ENCODE results near the gene ANAPC2. TPM values are rescaled to one million over a fixed set of nuclear protein-coding genes. Genes with fewer than 3 reads are reported as not detected.

Gene ANAPC2
- total RNA-seq, 4 donors from 2014 or later, result 6.7 to 65.6 (median 24.9) TPM

GRCh38 chr9:137228968-137229896 lies 40.9 kb upstream of the ANAPC2 start:
- intact Hi-C loops (cut with DNase I; ENCODE audit: low total_unique reads), result loop anchor here (10.0 kb wide), 1 partner anchor 114 kb away; the partner anchor contains the start of gene DPP7
- Histone ChIP-seq H3K9me3 (no peaks in the 10 kb centered on the region), H3K27me3 (peaks cover 9 to 29% of the 10 kb centered on the region in 2 donors), H3K36me3 (no peaks in the 10 kb centered on the region), H3K4me3 (no peak overlapping the region), H3K4me1 (no peaks in the 10 kb centered on the region), H3K27ac (no peak overlapping the region)
- DNase-seq, result no peak
- TF ChIP-seq POLR2A (IDR thresholded peaks at IDR 0.05), result no peak
- no peak for TF ChIP-seq CTCF (IDR thresholded peaks at IDR 0.05)

- DNase-seq, result no peak
- Histone ChIP-seq H3K27ac (no peak overlapping the region), H3K27me3 (peaks cover 9 to 29% of the 10 kb centered on the region in 2 donors), H3K36me3 (no peaks in the 10 kb centered on the region), H3K4me1 (no peaks in the 10 kb centered on the region), H3K9me3 (no peaks in the 10 kb centered on the region), H3K4me3 (no peak overlapping the region)
- TF ChIP-seq CTCF (IDR thresholded peaks at IDR 0.05), result no peak
- no peak for TF ChIP-seq POLR2A (IDR thresholded peaks at IDR 0.05)
- intact Hi-C loops (cut with DNase I; ENCODE audit: low total_unique reads), result loop anchor here (10.0 kb wide), 1 partner anchor 114 kb away; the partner anchor contains the start of gene DPP7
Measured at GRCh38 chr9:137228506-137228967, 40.2 kb upstream of the ANAPC2 start.

GRCh38 chr9:137227853-137228505 lies 39.6 kb upstream of the ANAPC2 start:
- peaks cover 9 to 27% of the 10 kb centered on the region in 2 donors for H3K27me3 ChIP-seq
- H3K36me3 ChIP-seq, result no peaks in the 10 kb centered on the region
- intact Hi-C loops (cut with DNase I; ENCODE audit: low total_unique reads), result loop anchor here (10.0 kb wide), 1 partner anchor 113 kb away; the partner anchor contains the start of gene DPP7
- DNase-seq, result no peak
- H3K4me1 ChIP-seq, result peaks cover 0 to under 1% of the 10 kb centered on the region in 2 donors
- H3K9me3 ChIP-seq, result no peaks in the 10 kb centered on the region
- TF ChIP-seq POLR2A (IDR thresholded peaks at IDR 0.05) (no peak), CTCF (IDR thresholded peaks at IDR 0.05) (no peak)
- no peak overlapping the region for H3K27ac ChIP-seq
- no peak overlapping the region for H3K4me3 ChIP-seq

GRCh38 chr9:137227054-137227852 lies 38.9 kb upstream of the ANAPC2 start, which contains the start of gene RNF224:
Gene RNF224, plus strand, starts transcription at chr9:137227502. Its CDS starts 834 bp downstream, at chr9:137228336.
- peaks cover 0 to 8% of the 10 kb centered on the region in 2 donors for H3K4me1 ChIP-seq
- peak; percentile 56 to 66 for DNase-seq
- no peaks in the 10 kb centered on the region for H3K36me3 ChIP-seq
- intact Hi-C loops (cut with DNase I; ENCODE audit: low total_unique reads), result loop anchor here (10.0 kb wide), 1 partner anchor 112 kb away; the partner anchor contains the start of gene DPP7
- H3K27me3 ChIP-seq, result peaks cover 9 to 24% of the 10 kb centered on the region in 2 donors
- H3K9me3 ChIP-seq, result no peaks in the 10 kb centered on the region
- no peak within 1 kb of the TSS for H3K4me3 ChIP-seq
- peak in 1 of 2 donors; percentile 14 for TF ChIP-seq POLR2A (IDR thresholded peaks at IDR 0.05)
- peak; percentile 62 to 87 (median 80) for TF ChIP-seq CTCF (IDR thresholded peaks at IDR 0.05)
- H3K27ac ChIP-seq, result no peak within 1 kb of the TSS
